PC-9 (cell line): ENCODE results near the gene UBR1.

Experiments
- CTCF ChIP-seq: fragments of 200-600 bp; sonication (generic); conservative IDR thresholded peaks from 2 replicates; pipeline ENCODE4 v1.6.1; 2017; ENCODE audit warnings: mixed run types, antibody characterized with exemption, mild to moderate bottlenecking, moderate library complexity
- EZH2 ChIP-seq: fragments of 200-600 bp; sonication (generic); IDR thresholded peaks from 2 replicates; pipeline ENCODE4 v1.8.0; 2017; ENCODE audit warnings: antibody characterized with exemption, low read depth

DNA sequence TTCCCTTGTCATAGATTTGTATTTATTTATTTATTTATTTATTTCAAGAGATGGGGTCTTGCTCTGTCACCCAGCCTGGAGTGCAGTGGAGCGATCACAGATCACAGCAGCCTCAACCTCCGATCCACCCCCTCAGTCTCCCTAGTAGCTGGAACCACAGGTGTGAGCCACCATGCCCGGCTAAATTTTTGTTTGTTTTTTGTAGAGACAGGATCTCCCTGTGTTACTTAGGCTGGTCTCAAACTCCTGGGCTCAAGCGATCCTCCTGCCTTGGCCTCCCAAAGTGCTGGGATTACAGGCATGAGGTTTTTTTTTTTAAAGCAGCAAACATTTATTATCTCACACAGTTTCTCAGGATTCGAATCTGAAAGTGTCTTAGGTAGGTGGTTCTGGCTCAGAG is 187.8 kb downstream of the UBR1 start:
- TF ChIP-seq CTCF, result no peak
- no peak for TF ChIP-seq EZH2
